GM18909 (cell line): ENCODE data around the gene MESP1.

Source experiments
- ATAC-seq: cut with Tn5 transposase; IDR thresholded peaks from one replicate; pipeline ENCODE4 v1.9.1; 2021; ENCODE audit warnings: mild to moderate bottlenecking; ENCODE audit not compliant: unreplicated experiment, poor library complexity

The MESP1 gene

DNA sequence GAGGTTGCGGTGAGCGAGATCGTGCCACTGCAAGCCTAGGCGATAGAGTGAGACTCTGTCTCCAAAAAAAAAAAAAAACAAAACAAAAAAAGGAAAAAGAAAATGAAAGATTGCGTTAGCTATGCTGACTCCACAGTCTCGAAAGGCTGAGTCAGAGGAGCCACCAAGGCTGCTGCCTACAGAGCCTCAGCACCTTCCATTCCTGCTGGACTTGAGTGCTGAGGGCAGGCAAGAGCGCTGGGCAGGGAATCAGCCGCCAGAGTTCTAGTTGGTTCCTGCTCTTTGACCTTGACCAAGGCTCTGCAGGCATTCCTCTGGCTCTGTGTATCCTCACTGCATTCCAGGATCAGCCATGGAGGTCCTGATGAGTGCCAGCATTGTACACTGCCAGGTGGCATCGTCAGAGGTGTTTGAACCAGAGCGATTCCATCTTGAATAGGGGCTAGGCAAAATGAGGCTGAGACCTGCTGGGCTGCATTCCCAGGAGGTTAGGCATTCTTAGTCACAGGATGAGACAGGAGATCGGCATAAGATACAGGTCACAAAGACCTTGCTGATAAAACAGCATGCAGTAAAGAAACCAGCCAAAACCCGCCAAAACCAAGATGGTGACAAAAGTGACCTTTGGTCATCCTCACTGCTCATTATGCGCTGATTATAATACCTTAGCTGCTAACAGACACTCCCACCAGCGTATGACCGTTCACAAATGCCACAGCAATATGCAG lies 31.0 kb upstream of the MESP1 start:
- no peak for ATAC-seq

GRCh38 chr15:89781055-89781454 lies 30.0 kb upstream of the MESP1 start:
- no peak for ATAC-seq

GRCh38 chr15:89780601-89781000 lies 29.6 kb upstream of the MESP1 start:
- ATAC-seq: no peak

- ATAC-seq: no peak
These were observed 27.8 kb upstream of the MESP1 start for GRCh38 chr15:89778861-89779260.

- no peak for ATAC-seq
These were observed 26.8 kb upstream of the MESP1 start for GRCh38 chr15:89777782-89778380.

GRCh38 chr15:89777073-89777751 lies 26.2 kb upstream of the MESP1 start:
- no peak for ATAC-seq

- ATAC-seq: peak; percentile 62
These were observed 25.4 kb upstream of the MESP1 start, which contains the start of gene MESP2 for GRCh38 chr15:89776274-89777072. Gene MESP2, plus strand, starts transcription at chr15:89776332. Its CDS starts 26 bp downstream, at chr15:89776358.

- ATAC-seq: no peak
These were observed 24.8 kb upstream of the MESP1 start for GRCh38 chr15:89775815-89776214.

DNA sequence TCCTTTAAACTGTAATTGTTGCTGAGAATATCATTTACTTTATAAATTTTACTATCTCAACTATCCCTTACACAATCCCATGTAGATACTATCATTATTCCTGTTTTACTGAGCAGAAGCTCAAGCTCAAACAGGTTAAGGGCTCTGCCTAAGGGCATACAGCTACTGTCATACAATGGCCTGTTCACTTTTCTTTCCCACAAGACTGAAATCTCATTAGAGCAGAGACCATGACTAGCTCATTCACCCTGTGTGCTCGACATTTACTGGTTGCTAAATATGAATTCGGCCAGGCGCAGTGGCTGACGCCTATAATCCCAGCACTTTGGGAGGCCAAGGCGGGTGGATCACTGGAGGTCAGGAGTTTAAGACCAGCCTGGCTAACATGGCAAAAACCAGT lies 23.4 kb upstream of the MESP1 start:
- ATAC-seq: no peak

GRCh38 chr15:89772932-89773583 lies 22.0 kb upstream of the MESP1 start:
- ATAC-seq: no peak

DNA sequence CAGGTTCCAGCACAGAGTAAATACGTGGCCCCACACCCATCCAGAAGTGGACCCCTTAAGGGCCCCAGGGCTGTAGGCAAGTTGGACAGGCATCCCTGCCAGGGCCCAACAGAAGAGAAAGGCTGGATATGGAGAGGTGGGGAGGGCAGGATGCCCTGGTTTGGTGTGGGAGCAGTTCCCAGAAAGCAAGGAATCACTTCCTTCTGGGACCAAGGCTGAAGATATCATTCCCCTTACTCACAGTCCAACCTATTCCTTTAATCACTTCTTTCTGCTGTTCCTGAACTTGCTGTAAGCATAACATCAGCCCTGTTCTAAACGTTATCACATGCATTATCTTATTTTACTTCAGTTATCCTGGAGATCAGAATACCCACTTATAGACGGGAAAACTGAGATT lies 19.0 kb upstream of the MESP1 start:
- ATAC-seq: no peak

DNA sequence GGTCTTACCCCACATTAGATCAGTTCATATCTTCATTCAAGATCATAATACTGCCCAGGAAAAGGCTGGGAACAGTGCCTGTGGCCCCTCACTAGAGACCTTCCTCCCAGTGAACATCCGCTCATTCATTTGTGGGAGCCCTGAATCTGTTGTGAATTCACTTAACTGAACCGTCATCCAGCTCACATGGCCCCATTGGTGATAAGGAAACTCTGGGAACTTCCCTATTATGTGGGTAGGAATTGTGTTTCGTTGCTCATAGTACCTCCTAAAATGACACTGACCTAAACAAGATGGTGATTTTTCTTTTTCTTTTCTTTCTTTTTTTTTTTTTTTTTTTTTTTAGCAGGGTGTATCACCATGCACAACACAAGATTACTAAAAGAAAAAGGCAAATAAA lies 18.3 kb upstream of the MESP1 start:
- no peak for ATAC-seq

DNA sequence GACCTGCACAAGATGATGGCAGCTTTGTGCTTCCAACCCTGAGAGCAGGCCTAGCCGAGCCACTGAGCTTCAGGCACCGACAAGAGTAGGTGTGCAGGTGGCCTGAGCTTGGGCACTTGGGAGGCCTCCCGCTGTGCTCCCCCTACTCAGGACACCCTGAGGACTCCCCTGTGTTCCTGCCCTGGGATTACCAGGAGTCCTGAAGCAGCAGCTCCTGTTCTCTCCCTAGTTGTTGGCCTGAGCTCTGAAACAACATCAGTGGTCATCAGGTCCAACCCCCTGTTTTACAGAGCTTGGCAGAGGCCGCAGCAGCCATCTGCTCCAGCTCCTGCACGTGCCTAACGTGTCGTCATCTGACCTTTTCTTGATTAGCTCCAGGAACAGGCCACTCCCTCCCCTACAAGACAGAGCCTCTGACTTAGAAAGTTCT lies 17.0 kb upstream of the MESP1 start:
- no peak for ATAC-seq

- no peak for ATAC-seq
These were observed 16.4 kb upstream of the MESP1 start for GRCh38 chr15:89767411-89767915.

- ATAC-seq: no peak
These were observed 15.6 kb upstream of the MESP1 start for GRCh38 chr15:89766357-89767311.

- ATAC-seq: no peak
These were observed 14.6 kb upstream of the MESP1 start for GRCh38 chr15:89765694-89766093.

DNA sequence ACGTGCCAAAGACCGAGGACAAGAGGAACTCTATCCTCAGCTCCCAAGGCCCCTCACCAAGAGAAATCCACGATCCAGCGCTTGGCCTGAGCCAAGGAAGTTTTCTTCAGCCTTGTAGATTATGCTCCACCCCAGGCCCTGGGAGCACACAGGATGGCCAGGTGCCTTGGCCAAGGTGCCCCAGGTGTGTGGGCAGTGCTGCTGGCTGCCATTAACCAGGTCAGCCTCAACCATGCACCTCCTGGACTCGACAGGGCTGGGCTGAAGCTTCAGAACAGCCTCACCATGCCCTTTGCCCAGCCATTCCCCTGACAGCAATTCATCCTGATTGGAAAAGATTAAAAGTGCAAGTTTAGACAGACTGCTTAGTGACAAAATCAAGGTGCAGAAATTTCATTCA lies 10.9 kb upstream of the MESP1 start:
- no peak for ATAC-seq

GRCh38 chr15:89761009-89761831 lies 10.2 kb upstream of the MESP1 start:
- ATAC-seq: peak; percentile 87
